Lower lobe of right lung (tissue), 2 donors: ENCODE data around the gene MED20. TPM values are rescaled to one million over a fixed set of nuclear protein-coding genes. Genes with fewer than 3 reads are reported as not detected.
A peak's percentile ranks its signal among the peaks of the same experiment; 100 is the strongest.

Source experiments
- ATAC-seq, 2 donors: fragments of 200-7000 bp; cut with Tn5 transposase; one replicate each; pipeline ENCODE4 v1.9.1; 2020 to 2022; ENCODE audit warnings: mild to moderate bottlenecking in 2 of 2, moderate library complexity in 2 of 2
- DNase-seq: peaks from one replicate; pipeline ENCODE4 v3.0.0-alpha.2; 2020
- H3K27ac ChIP-seq: fragments of 200-600 bp; one replicate; pipeline ENCODE4 v1.8.0; 2022
- H3K27me3 ChIP-seq: fragments of 200-600 bp; one replicate; pipeline ENCODE4 v1.8.0; 2022; ENCODE audit warnings: low read depth
- H3K36me3 ChIP-seq: fragments of 200-600 bp; one replicate; pipeline ENCODE4 v1.8.0; 2022; ENCODE audit warnings: mild to moderate bottlenecking
- H3K4me1 ChIP-seq: fragments of 200-600 bp; one replicate; pipeline ENCODE4 v1.8.0; 2022
- H3K4me3 ChIP-seq: fragments of 200-600 bp; one replicate; pipeline ENCODE4 v1.8.0; 2022; ENCODE audit warnings: mild to moderate bottlenecking
- H3K9me3 ChIP-seq: fragments of 200-600 bp; one replicate; pipeline ENCODE4 v1.8.0; 2022
- CTCF ChIP-seq: fragments of 200-600 bp; IDR thresholded peaks from one replicate; pipeline ENCODE4 v1.8.0; 2022; ENCODE audit warnings: antibody characterized with exemption, mild to moderate bottlenecking
- intact Hi-C: fragments of 100-400 bp; cut with DNase I; formaldehyde crosslinking; loops from one replicate; pipeline ENCODE4 v1.11.0; 2022
- total RNA-seq: library from RNA; stranded (reverse); fragmentation: NEBNext Ultra II Directional; extraction: Animal tissue kit (Norgen Biotek cat#: 25700); gene quantifications from one replicate; pipeline ENCODE4 v1.2.1, GENCODE V29; 2021
- donor health status: DM: no; HTN: yes; CAD: no; lungs with severe emphysema.

The MED20 gene
- total RNA-seq, 1 donor from 2014 or later = 12.6 TPM

- Histone ChIP-seq H3K36me3 (peaks cover 20% of the 10 kb centered on the region), H3K9me3 (no peaks in the 10 kb centered on the region), H3K4me3 (peak overlapping the region; percentile 77), H3K27ac (peak overlapping the region; percentile 84), H3K4me1 (peaks cover 71% of the 10 kb centered on the region), H3K27me3 (no peaks in the 10 kb centered on the region)
- ATAC-seq (no peak), DNase-seq (peak; percentile 59)
- no peak for TF ChIP-seq CTCF
- intact Hi-C loops = loop anchor here (10.0 kb wide), 1 partner anchor 105 kb away; no protein-coding TSS in a partner anchor
These were observed 19.2 kb upstream of the MED20 start for GRCh38 chr6:41939848-41940758.

- DNase-seq (peak; percentile 80), ATAC-seq (peak; percentile 3 to 17)
- peak overlapping the region; percentile 84 for H3K27ac ChIP-seq
- intact Hi-C loops = loop anchor here (10.0 kb wide), 1 partner anchor 105 kb away; no protein-coding TSS in a partner anchor
- H3K9me3 ChIP-seq = no peaks in the 10 kb centered on the region
- no peaks in the 10 kb centered on the region for H3K27me3 ChIP-seq
- TF ChIP-seq CTCF = no peak
- H3K4me1 ChIP-seq = peaks cover 76% of the 10 kb centered on the region
- H3K36me3 ChIP-seq = peaks cover 28% of the 10 kb centered on the region
- H3K4me3 ChIP-seq = peak overlapping the region; percentile 77
These were observed 18.4 kb upstream of the MED20 start for GRCh38 chr6:41939176-41939847.

- Histone ChIP-seq H3K9me3 (no peaks in the 10 kb centered on the region), H3K4me3 (peak overlapping the region; percentile 77)
These were observed 17.7 kb upstream of the MED20 start for GRCh38 chr6:41938590-41939175.

GRCh38 chr6:41937861-41938574, 17.1 kb upstream of the MED20 start:
- H3K4me1 ChIP-seq = peaks cover 76% of the 10 kb centered on the region
- H3K9me3 ChIP-seq = no peaks in the 10 kb centered on the region
- no peaks in the 10 kb centered on the region for H3K27me3 ChIP-seq
- TF ChIP-seq CTCF = no peak
- DNase-seq (no peak), ATAC-seq (no peak)
- H3K36me3 ChIP-seq = peaks cover 40% of the 10 kb centered on the region
- intact Hi-C loops = loop anchor here (10.0 kb wide), 1 partner anchor 107 kb away; no protein-coding TSS in a partner anchor
- H3K4me3 ChIP-seq = peak overlapping the region; percentile 77
- H3K27ac ChIP-seq = peak overlapping the region; percentile 84

More at GRCh38 chr6:41938590-41939175, 17.7 kb upstream of the MED20 start:
- Histone ChIP-seq H3K27me3 (no peaks in the 10 kb centered on the region), H3K27ac (peak overlapping the region; percentile 84), H3K36me3 (peaks cover 34% of the 10 kb centered on the region), H3K4me1 (peaks cover 76% of the 10 kb centered on the region)
- TF ChIP-seq CTCF = no peak
- intact Hi-C loops = loop anchor here (10.0 kb wide), 1 partner anchor 106 kb away; no protein-coding TSS in a partner anchor
- ATAC-seq (no peak), DNase-seq (no peak)

GRCh38 chr6:41937472-41937860, 16.5 kb upstream of the MED20 start:
- Histone ChIP-seq H3K36me3 (peaks cover 46% of the 10 kb centered on the region), H3K4me1 (peaks cover 70% of the 10 kb centered on the region), H3K9me3 (no peaks in the 10 kb centered on the region), H3K27me3 (no peaks in the 10 kb centered on the region), H3K4me3 (no peak overlapping the region), H3K27ac (peak overlapping the region; percentile 84)
- no peak for DNase-seq
- intact Hi-C loops = loop anchor here (10.0 kb wide), 1 partner anchor 107 kb away; no protein-coding TSS in a partner anchor
- no peak for TF ChIP-seq CTCF
- no peak for ATAC-seq
